Prostate gland (tissue), 2 donors: Measurements from ENCODE around the gene HDAC4.
A peak's percentile ranks its signal among the peaks of the same experiment; 100 is the strongest.

ENCODE experiments used
- CTCF ChIP-seq, 4 experiments: fragments of 200-600 bp in 2 of 4; fragments of 450-650 bp in 2 of 4; sonication (generic) in 2 of 4; IDR thresholded peaks; 1 replicate in 3 of 4; 2 replicates in 1 of 4; pipeline ENCODE4 v1.5.1; 2016 to 2019; ENCODE audit warnings: antibody characterized with exemption in 4 of 4, mild to moderate bottlenecking in 2 of 4, moderate library complexity in 2 of 4
- POLR2A ChIP-seq: fragments of 450-650 bp; IDR thresholded peaks from one replicate; pipeline ENCODE4 v1.6.1; 2016; ENCODE audit warnings: antibody characterized with exemption, mild to moderate bottlenecking
- POLR2AphosphoS5 ChIP-seq: sonication (generic); formaldehyde crosslinking; IDR thresholded peaks from one replicate; pipeline ENCODE4 v1.6.1; 2017; ENCODE audit warnings: antibody characterized with exemption

- TF ChIP-seq POLR2A (no peak), CTCF (IDR thresholded peaks at IDR 0.05) (no peak), POLR2AphosphoS5 (peak; percentile 58)
These were observed 95.6 kb downstream of the HDAC4 start for GRCh38 chr2:239305222-239305575.
